ENCODE measurements around the gene LRRC74B. TPM values are rescaled to one million over a fixed set of nuclear protein-coding genes. Genes with fewer than 3 reads are reported as not detected.
"Not testable (repeated sequence)": the region's sequence is repeated elsewhere in the genome, so short reads cannot be mapped to it uniquely, and the experiment has no call there.

The LRRC74B gene
- total and polyA plus RNA-seq, 12 donors, result not detected

- H3K9me3 ChIP-seq, result no peaks in the 10 kb centered on the region
- H3K27me3 ChIP-seq, result peaks cover 0 to 12% (median 5%) of the 10 kb centered on the region in 7 donors
- no peak overlapping the region for H3K4me3 ChIP-seq
- DNase-seq, result no peak
- intact Hi-C loops (cut with DNase I), result loop anchor here in 2 of 10 donors (5.0 to 10.0 kb wide), 2 partner anchors 37 to 89 kb away; partner anchors contain the start of genes AIFM3 (in 1 of the 2) and P2RX6 (in 1 of the 2)
- no peaks in the 10 kb centered on the region for H3K4me1 ChIP-seq
- ATAC-seq, result peak in 1 of 8 donors; percentile 7
- no peak overlapping the region for H3K27ac ChIP-seq
- H3K36me3 ChIP-seq, result no peaks in the 10 kb centered on the region
- TF ChIP-seq CTCF (IDR thresholded peaks at IDR 0.05), result no peak
- WGBS, 2 donors, result 90 to 94% methylated on average over 15 of the region's 15 CpGs
These were observed 8.4 kb downstream of the LRRC74B start for GRCh38 chr22:21054046-21054713.

- DNase-seq, result no peak
- WGBS, 2 donors, result 89% methylated on average over 11 of the region's 11 CpGs
- ATAC-seq, result no peak
- intact Hi-C loops (cut with DNase I), result loop anchor here in 2 of 10 donors (5.0 to 10.0 kb wide), 2 partner anchors 38 to 90 kb away; partner anchors contain the start of genes AIFM3 (in 1 of the 2) and P2RX6 (in 1 of the 2)
- no peak for TF ChIP-seq CTCF (IDR thresholded peaks at IDR 0.05)
- H3K27ac ChIP-seq, result no peak overlapping the region
- H3K27me3 ChIP-seq, result peaks cover 0 to 12% (median 5%) of the 10 kb centered on the region in 7 donors
- no peaks in the 10 kb centered on the region for H3K36me3 ChIP-seq
- no peak overlapping the region for H3K4me3 ChIP-seq
- H3K4me1 ChIP-seq, result no peaks in the 10 kb centered on the region
- H3K9me3 ChIP-seq, result no peaks in the 10 kb centered on the region
These were observed 9.2 kb downstream of the LRRC74B start for GRCh38 chr22:21054714-21055563.

- Histone ChIP-seq H3K27ac (no peak overlapping the region), H3K36me3 (no peaks in the 10 kb centered on the region), H3K27me3 (peaks cover 0 to 12% (median 5%) of the 10 kb centered on the region in 7 donors), H3K4me1 (no peaks in the 10 kb centered on the region), H3K4me3 (no peak overlapping the region), H3K9me3 (no peaks in the 10 kb centered on the region)
- no peak for TF ChIP-seq CTCF (IDR thresholded peaks at IDR 0.05)
- 45 to 69% methylated on average over 4 of the region's 4 CpGs for WGBS, 2 donors
- ATAC-seq (no peak), DNase-seq (no peak)
- intact Hi-C loops (cut with DNase I), result loop anchor here in 1 of 10 donors (10.0 kb wide), 1 partner anchor 91 kb away; the partner anchor contains the start of gene AIFM3
These were observed 9.8 kb downstream of the LRRC74B start for GRCh38 chr22:21055564-21055834.

GRCh38 chr22:21055880-21056319, 10.2 kb downstream of the LRRC74B start:
- 53 to 56% methylated on average over 7 of the region's 7 CpGs for WGBS, 2 donors
- TF ChIP-seq CTCF (IDR thresholded peaks at IDR 0.05), result no peak
- Histone ChIP-seq H3K9me3 (no peaks in the 10 kb centered on the region), H3K4me3 (no peak overlapping the region), H3K36me3 (no peaks in the 10 kb centered on the region), H3K27ac (no peak overlapping the region), H3K27me3 (peaks cover 0 to 12% (median 5%) of the 10 kb centered on the region in 7 donors), H3K4me1 (no peaks in the 10 kb centered on the region)
- intact Hi-C loops (cut with DNase I), result loop anchor here in 1 of 10 donors (10.0 kb wide), 1 partner anchor 91 kb away; the partner anchor contains the start of gene AIFM3
- DNase-seq (no peak), ATAC-seq (no peak)

GRCh38 chr22:21060363-21060762, 14.6 kb downstream of the LRRC74B start:
- H3K36me3 ChIP-seq; H3K27me3 ChIP-seq; H3K4me3 ChIP-seq; intact Hi-C loops (cut with DNase I); H3K27ac ChIP-seq; H3K9me3 ChIP-seq; H3K4me1 ChIP-seq; DNase-seq: not testable (repeated sequence)
- 63 to 67% methylated on average over 7 of the region's 8 CpGs for WGBS, 2 donors
- ATAC-seq, result peak in 3 of 8 donors; percentile 46 to 90 (median 70)

GRCh38 chr22:21061660-21062321, 16.0 kb downstream of the LRRC74B start:
- H3K27me3 ChIP-seq; ATAC-seq; H3K27ac ChIP-seq; intact Hi-C loops (cut with DNase I); H3K4me3 ChIP-seq; H3K4me1 ChIP-seq; H3K9me3 ChIP-seq; H3K36me3 ChIP-seq; DNase-seq: not testable (repeated sequence)
- WGBS, 2 donors, result 93 to 94% methylated on average over 18 of the region's 18 CpGs

All from heart right ventricle (tissue), 16 donors.